ENCODE measurements around the gene CTNND2. TPM values are rescaled to one million over a fixed set of nuclear protein-coding genes. Genes with fewer than 3 reads are reported as not detected.

The CTNND2 gene
- total RNA-seq, 1 experiment from 2014 or later: 7.0 TPM

DNA sequence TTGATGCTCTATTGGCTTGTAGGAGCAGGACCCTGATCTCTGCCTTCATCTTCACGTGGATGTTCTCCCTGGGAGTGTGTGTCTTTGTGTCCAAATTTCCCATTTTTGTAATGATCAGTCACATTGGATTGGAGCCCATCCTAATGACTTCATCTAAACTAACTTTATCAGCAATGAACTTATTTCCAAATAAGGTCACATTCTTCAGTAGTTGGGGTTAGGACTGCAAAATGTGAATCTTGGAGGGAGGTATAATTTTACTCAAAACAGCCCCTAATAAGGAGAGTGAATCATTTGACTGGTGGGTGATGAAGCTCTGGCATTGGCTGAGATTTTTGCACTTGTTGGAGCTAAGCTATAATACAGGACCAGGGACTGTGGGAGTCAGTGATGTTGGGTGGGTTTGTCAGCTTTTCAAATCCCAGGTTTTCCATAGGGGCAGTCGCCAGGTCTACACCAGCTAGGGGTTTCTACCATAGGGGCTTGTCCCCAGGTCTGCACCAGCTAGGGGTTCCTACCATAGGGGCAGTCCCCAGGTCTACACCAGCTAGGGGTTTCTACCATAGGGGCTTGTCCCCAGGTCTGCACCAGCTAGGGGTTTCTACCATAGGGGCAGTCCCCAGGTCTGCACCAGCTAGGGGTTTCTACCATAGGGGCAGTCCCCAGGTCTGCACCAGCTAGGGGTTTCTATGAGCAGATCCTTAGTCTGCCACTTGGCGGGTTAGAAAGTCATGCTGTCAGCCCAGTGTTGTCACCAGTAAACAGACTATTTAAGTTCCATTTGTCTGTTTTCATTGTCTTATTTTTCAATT, 760.6 kb downstream of the CTNND2 start:
- Histone ChIP-seq H3K27me3 (ENCODE audit: insufficient read depth, low read length) (no peaks in the 10 kb centered on the region), H2BK12ac (ENCODE audit: insufficient read length, low read depth, low read length) (no peak overlapping the region), H2BK15ac (ENCODE audit: low read depth, low read length) (no peak overlapping the region), H2BK5ac (ENCODE audit: insufficient read length, low read length) (no peak overlapping the region), H2BK120ac (ENCODE audit: low read depth, low read length, poor library complexity, severe bottlenecking) (no peak overlapping the region), H4K5ac (ENCODE audit: insufficient read length, low read depth, low read length) (no peak overlapping the region), H2BK20ac (ENCODE audit: low read depth, low read length, poor library complexity, severe bottlenecking) (no peak overlapping the region), H3K9me3 (ENCODE audit: control insufficient read depth, low read depth, low read length) (no peaks in the 10 kb centered on the region), H3K4me2 (ENCODE audit: insufficient read depth, insufficient read length, low read length) (no peak overlapping the region), H3K79me2 (ENCODE audit: insufficient read depth, low read length) (no peaks in the 10 kb centered on the region), H3K18ac (ENCODE audit: insufficient read length, low read depth, low read length) (no peak overlapping the region), H3K79me1 (ENCODE audit: insufficient read depth, low read depth, low read length, poor library complexity, severe bottlenecking) (no peaks in the 10 kb centered on the region), H3T11ph (ENCODE audit: low read length) (no peak overlapping the region), H3K9ac (ENCODE audit: extremely low read depth, insufficient read length, low read length) (no peak overlapping the region), H3K23ac (ENCODE audit: insufficient read length, low read depth, low read length) (no peak overlapping the region), H3K56ac (ENCODE audit: insufficient read length, low read depth, low read length) (no peak overlapping the region), H2AK5ac (ENCODE audit: insufficient read length, low read length) (no peak overlapping the region), H3K27ac (ENCODE audit: insufficient read length, low read depth, low read length) (no peak overlapping the region), H4K8ac (replicated peaks; ENCODE audit: insufficient read length, low read depth, low read length) (no peak overlapping the region), H3K23me2 (ENCODE audit: insufficient read length, low read depth, low read length, poor library complexity, severe bottlenecking) (no peaks in the 10 kb centered on the region), H4K91ac (ENCODE audit: insufficient read length, low read depth, low read length) (no peak overlapping the region), H4K20me1 (ENCODE audit: control insufficient read depth, insufficient read depth, insufficient read length) (no peaks in the 10 kb centered on the region), H3K4me1 (ENCODE audit: insufficient read depth, low read length) (no peaks in the 10 kb centered on the region), H2AFZ (ENCODE audit: low read length) (no peak overlapping the region), H3K4ac (ENCODE audit: low read depth, low read length) (no peak overlapping the region), H3K14ac (ENCODE audit: insufficient read depth, low read length) (no peak overlapping the region)
- no peaks in the 10 kb centered on the region for H3K36me3 Mint-ChIP-seq (ENCODE audit: insufficient read depth in 1 of 3, low read depth in 3 of 3)
- no peaks in the 10 kb centered on the region; the same call in 1 of the 2 replicates for H3K27me3 Mint-ChIP-seq (ENCODE audit: low read depth)
- TF ChIP-seq, protein P1, sequence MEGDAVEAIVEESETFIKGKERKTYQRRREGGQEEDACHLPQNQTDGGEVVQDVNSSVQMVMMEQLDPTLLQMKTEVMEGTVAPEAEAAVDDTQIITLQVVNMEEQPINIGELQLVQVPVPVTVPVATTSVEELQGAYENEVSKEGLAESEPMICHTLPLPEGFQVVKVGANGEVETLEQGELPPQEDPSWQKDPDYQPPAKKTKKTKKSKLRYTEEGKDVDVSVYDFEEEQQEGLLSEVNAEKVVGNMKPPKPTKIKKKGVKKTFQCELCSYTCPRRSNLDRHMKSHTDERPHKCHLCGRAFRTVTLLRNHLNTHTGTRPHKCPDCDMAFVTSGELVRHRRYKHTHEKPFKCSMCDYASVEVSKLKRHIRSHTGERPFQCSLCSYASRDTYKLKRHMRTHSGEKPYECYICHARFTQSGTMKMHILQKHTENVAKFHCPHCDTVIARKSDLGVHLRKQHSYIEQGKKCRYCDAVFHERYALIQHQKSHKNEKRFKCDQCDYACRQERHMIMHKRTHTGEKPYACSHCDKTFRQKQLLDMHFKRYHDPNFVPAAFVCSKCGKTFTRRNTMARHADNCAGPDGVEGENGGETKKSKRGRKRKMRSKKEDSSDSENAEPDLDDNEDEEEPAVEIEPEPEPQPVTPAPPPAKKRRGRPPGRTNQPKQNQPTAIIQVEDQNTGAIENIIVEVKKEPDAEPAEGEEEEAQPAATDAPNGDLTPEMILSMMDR (conservative IDR thresholded peaks at IDR 0.05): no peak
- H3K4me1 Mint-ChIP-seq: peaks cover 9% of the 10 kb centered on the region in 2 experiments
- no CpG with 5 or more reads among the region's 3 CpGs for WGBS (ENCODE audit: extremely low coverage, insufficient read length, low lambda C conversion rate)
- no peak for DNase-seq
- no peak overlapping the region for H3K27ac Mint-ChIP-seq
- no peaks in the 10 kb centered on the region for H3K9me3 Mint-ChIP-seq
- H3K4me3 Mint-ChIP-seq: no peak overlapping the region
